ENCODE measurements around the gene CIITA. TPM values are rescaled to one million over a fixed set of nuclear protein-coding genes. Genes with fewer than 3 reads are reported as not detected.

CIITA gene
- polyA plus RNA-seq, 1 donor (not counting 4 experiments of a cell fraction or from before 2014, with no cell fraction given): 0.05 TPM

- H3K4me1 ChIP-seq (ENCODE audit: control insufficient read depth, extremely low read depth, insufficient read depth, low read length): peaks cover 23% of the 10 kb centered on the region
- TF ChIP-seq EZH2 (IDR thresholded peaks at IDR 0.05; ENCODE audit: low read length): no peak
- no peak for TF ChIP-seq CTCF (optimal IDR thresholded peaks at IDR 0.05 in 1 of 3, IDR thresholded peaks at IDR 0.05 in 1 of 3, conservative IDR thresholded peaks at IDR 0.05 in 1 of 3; ENCODE audit: extremely low read depth in 1 of 3, insufficient read depth in 2 of 3, low read length in 3 of 3)
- H4K20me1 ChIP-seq (ENCODE audit: control insufficient read depth, extremely low read depth, insufficient read depth, low read length): no peaks in the 10 kb centered on the region
- DNase-seq (ENCODE audit: low read depth, low spot score) (no peak), FAIRE-seq (no peak)
- H3K9me1 ChIP-seq (ENCODE audit: control insufficient read depth, extremely low read depth, insufficient read depth, low read length): no peaks in the 10 kb centered on the region
- no peak overlapping the region for H3K9ac ChIP-seq (ENCODE audit: control insufficient read depth, extremely low read depth, insufficient read depth, low read length)
- H3K9me3 ChIP-seq (ENCODE audit: control insufficient read depth, low read depth, low read length): no peaks in the 10 kb centered on the region
- H3K4me2 ChIP-seq (ENCODE audit: control insufficient read depth, extremely low read depth, insufficient read depth, low read depth, low read length): no peak overlapping the region
- dilution Hi-C loops (cut with MboI; ENCODE audit: extremely low pct_ligation_motif_present, low sequenced_read_pairs): no loop called here
- H3K79me2 ChIP-seq (ENCODE audit: control insufficient read depth, insufficient read depth, low read length): no peaks in the 10 kb centered on the region
- no peak overlapping the region for H3K27ac ChIP-seq (ENCODE audit: control insufficient read depth, insufficient read depth, low read length)
- peaks cover 15% of the 10 kb centered on the region for H3K27me3 ChIP-seq (ENCODE audit: control insufficient read depth, extremely low read depth, insufficient read depth, low read length)
- H3K36me3 ChIP-seq (ENCODE audit: control insufficient read depth in 2 of 2, extremely low read depth in 1 of 2, insufficient read depth in 2 of 2, low read length in 2 of 2): no peaks in the 10 kb centered on the region
- H3K4me3 ChIP-seq (ENCODE audit: control insufficient read depth in 2 of 3, extremely low read depth in 1 of 3, insufficient read depth in 2 of 3, low read depth in 1 of 3, low read length in 3 of 3): no peak overlapping the region
- no peak overlapping the region for H2AFZ ChIP-seq (ENCODE audit: control insufficient read depth, low read length)
These were observed 9.8 kb upstream of the CIITA start for GRCh38 chr16:10867199-10867598.

- Histone ChIP-seq H3K27me3 (ENCODE audit: control insufficient read depth, extremely low read depth, insufficient read depth, low read length) (peaks cover 15% of the 10 kb centered on the region), H3K79me2 (ENCODE audit: control insufficient read depth, insufficient read depth, low read length) (no peaks in the 10 kb centered on the region), H3K4me3 (ENCODE audit: control insufficient read depth in 2 of 3, extremely low read depth in 1 of 3, insufficient read depth in 2 of 3, low read depth in 1 of 3, low read length in 3 of 3) (no peak overlapping the region), H2AFZ (ENCODE audit: control insufficient read depth, low read length) (no peak overlapping the region), H4K20me1 (ENCODE audit: control insufficient read depth, extremely low read depth, insufficient read depth, low read length) (no peaks in the 10 kb centered on the region), H3K9me3 (ENCODE audit: control insufficient read depth, low read depth, low read length) (no peaks in the 10 kb centered on the region), H3K36me3 (ENCODE audit: control insufficient read depth in 2 of 2, extremely low read depth in 1 of 2, insufficient read depth in 2 of 2, low read length in 2 of 2) (no peaks in the 10 kb centered on the region), H3K9ac (ENCODE audit: control insufficient read depth, extremely low read depth, insufficient read depth, low read length) (no peak overlapping the region), H3K9me1 (ENCODE audit: control insufficient read depth, extremely low read depth, insufficient read depth, low read length) (no peaks in the 10 kb centered on the region), H3K27ac (ENCODE audit: control insufficient read depth, insufficient read depth, low read length) (no peak overlapping the region), H3K4me2 (ENCODE audit: control insufficient read depth, extremely low read depth, insufficient read depth, low read depth, low read length) (no peak overlapping the region), H3K4me1 (ENCODE audit: control insufficient read depth, extremely low read depth, insufficient read depth, low read length) (peaks cover 14% of the 10 kb centered on the region)
- dilution Hi-C loops (cut with MboI; ENCODE audit: extremely low pct_ligation_motif_present, low sequenced_read_pairs): no loop called here
- FAIRE-seq (no peak), DNase-seq (ENCODE audit: low read depth, low spot score) (no peak)
- TF ChIP-seq CTCF (optimal IDR thresholded peaks at IDR 0.05 in 1 of 3, IDR thresholded peaks at IDR 0.05 in 1 of 3, conservative IDR thresholded peaks at IDR 0.05 in 1 of 3; ENCODE audit: extremely low read depth in 1 of 3, insufficient read depth in 2 of 3, low read length in 3 of 3): no peak
- TF ChIP-seq EZH2 (IDR thresholded peaks at IDR 0.05; ENCODE audit: low read length): no peak
These were observed 8.9 kb upstream of the CIITA start for GRCh38 chr16:10868104-10868595.

Measured in keratinocyte (primary cell).